ENCODE measurements around the gene CACNA1S.

DNA sequence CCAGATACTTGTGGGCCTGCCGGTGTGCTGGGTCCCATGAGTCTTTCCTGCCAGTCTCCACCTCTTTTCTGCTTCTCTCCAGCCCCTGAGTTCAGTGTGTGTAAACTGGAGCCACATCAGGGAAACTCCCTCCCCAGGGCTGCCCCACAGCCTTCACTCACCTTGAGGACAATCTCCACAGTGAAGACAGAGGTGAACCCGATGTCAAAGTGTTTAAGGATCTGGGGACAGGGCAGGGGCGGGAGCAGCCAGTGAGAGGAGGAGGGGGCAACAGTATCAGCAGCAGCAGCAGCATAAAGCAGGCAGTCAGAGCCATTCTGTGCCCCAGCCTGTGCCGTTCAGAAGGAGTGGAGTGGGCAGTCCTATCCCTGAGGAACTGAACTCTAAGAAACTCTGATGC is 43.2 kb downstream of the CACNA1S start:
- TF ChIP-seq CTCF (IDR thresholded peaks at IDR 0.05 in 8 of 11, conservative IDR thresholded peaks at IDR 0.05 in 3 of 11), result no peak
- no peak for TF ChIP-seq POLR2AphosphoS5 (IDR thresholded peaks at IDR 0.05)
